GM19035 (cell line): Measurements from ENCODE around the gene GCNT2.
"Not testable (repeated sequence)": the region's sequence is repeated elsewhere in the genome, so short reads cannot be mapped to it uniquely, and the experiment has no call there.

Source experiments
- ATAC-seq: cut with Tn5 transposase; IDR thresholded peaks from one replicate; pipeline ENCODE4 v1.9.1; 2021; ENCODE audit not compliant: unreplicated experiment

The GCNT2 gene

GRCh38 chr6:10521104-10521808 lies at the start of gene GCNT2:
GCNT2 (plus strand) TSS chr6:10521351; CDS start chr6:10528912, 7,561 bp downstream.
- no peak for ATAC-seq

GRCh38 chr6:10472634-10473033 lies 48.5 kb upstream of the GCNT2 start:
- no peak for ATAC-seq

GRCh38 chr6:10478187-10479040 lies 42.7 kb upstream of the GCNT2 start:
- ATAC-seq: no peak

GRCh38 chr6:10479939-10480700 lies 41.0 kb upstream of the GCNT2 start:
- no peak for ATAC-seq

DNA sequence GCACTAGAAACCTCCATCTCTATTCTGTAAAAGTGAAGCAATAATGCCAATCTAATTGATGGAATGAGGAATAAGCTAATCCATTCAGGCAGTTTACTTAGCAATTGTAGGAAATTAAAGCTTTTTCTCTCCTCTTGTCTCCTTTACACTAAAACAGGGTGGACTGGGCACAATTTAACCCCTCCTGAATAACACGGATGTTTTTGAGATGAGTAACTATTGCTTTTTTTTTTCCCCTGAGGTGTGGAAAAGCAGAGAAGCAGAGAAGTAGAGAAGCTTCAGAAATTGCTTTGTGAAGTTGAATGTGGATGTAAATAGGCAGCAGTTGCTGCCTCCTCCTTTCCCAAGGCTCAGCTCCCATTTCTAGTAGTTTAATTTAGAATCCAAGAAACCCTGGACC lies 40.0 kb upstream of the GCNT2 start:
- no peak for ATAC-seq

- ATAC-seq: no peak
Measured at GRCh38 chr6:10482636-10483257, 38.4 kb upstream of the GCNT2 start.

GRCh38 chr6:10484912-10485311 lies 36.2 kb upstream of the GCNT2 start:
- ATAC-seq: no peak

DNA sequence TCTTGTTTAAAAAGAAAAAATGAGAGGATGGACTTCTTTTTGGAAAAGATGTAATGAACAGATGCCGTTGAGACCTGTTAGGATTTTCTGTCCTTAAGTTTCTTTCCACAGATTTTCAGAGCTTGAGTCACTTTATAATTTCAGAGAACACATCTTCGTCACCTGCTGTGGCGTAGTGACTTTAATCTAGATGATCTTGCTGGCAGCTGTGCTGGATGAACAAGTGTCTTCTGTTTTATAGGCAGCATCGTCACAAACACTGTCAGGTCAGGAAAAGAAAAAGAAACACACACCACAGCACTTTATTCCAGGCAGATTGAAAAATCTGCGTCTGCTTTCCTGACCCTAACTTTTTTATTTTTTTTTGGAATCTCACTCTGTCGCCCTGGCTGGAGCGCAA lies 35.7 kb upstream of the GCNT2 start:
- no peak for ATAC-seq

- no peak for ATAC-seq
Measured at GRCh38 chr6:10486215-10486614, 34.9 kb upstream of the GCNT2 start.

DNA sequence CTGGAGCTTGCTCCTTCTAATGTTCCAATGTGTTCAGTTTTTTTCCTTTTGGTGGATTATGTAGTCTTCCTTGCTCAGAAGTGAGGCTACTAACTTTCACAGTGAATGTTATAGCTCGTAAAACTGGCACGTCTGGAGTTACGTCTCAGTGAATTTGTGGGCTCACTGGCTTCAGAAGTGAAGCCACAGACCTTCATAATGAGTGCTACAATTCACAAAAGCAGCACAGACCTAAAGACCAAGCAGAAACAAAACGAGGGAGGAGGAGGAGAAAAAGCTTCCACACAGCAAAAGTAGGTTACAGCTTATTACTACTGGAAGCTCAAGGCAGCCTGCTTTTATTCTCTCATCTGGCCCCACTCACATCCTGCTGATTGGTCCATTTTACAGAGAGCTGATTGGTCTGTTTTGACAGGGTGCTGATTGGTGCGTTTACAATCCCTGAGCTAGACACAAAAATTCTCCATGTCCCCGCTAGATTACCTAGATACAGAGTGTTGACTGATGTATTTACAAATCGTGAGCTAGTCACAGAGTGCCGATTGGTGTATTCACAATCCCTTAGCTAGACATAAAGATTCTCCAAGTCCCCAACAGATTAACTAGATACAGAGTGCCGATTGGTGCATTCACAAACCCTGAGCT lies 34.1 kb upstream of the GCNT2 start:
- not testable (repeated sequence) for ATAC-seq

DNA sequence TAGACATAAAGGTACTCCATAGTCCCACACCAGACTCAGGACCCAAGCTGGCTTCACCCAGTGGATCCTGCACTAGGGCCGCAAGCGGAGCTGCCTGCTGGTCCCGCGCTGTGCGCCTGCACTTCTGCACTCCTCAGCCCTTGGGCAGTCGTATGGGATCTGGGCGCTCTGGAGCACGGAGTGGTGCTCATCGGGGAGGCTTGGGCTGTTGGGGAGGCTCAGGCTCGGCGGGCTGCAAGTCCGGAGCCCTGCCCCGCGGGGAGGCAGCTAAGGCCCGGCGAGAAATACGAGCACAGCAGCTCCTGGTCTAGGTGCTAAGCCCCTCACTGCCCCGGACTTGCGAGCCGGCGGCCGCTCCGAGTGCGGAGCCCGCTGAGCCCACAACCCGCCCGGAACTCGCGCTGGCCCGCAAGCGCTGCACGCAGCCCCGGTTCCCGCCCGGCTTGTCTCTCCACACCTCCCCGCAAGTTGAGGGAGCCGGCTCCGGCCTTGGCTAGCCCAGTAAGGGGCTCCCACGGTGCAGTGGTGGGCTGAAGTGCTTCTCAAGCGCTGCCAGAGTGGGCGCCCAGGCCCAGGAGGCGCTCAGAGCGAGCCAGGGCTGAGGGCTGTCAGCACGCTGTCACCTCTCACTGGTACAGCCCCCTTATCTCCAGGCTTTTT lies 33.4 kb upstream of the GCNT2 start:
- no peak for ATAC-seq

DNA sequence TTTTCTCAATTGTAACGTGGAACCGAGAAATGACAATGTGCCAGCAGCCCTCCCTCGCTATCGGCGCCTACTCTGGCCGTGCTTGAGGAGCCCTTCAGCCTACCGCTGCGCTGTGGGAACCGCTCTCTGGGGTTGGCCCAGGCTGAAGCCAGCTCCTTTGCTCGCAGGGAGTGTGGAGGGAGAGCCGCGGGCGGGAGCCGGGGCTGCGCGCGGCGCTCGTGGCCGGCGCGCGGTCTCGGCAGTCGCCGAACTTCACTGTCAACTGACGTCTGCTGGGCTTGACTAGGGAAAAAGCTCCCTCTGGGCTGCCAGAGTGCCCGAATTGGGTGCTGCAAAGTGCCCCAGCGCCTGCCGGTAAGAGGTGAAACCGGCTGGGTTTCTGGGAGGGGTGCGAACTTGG lies 29.7 kb upstream of the GCNT2 start:
- ATAC-seq: no peak

DNA sequence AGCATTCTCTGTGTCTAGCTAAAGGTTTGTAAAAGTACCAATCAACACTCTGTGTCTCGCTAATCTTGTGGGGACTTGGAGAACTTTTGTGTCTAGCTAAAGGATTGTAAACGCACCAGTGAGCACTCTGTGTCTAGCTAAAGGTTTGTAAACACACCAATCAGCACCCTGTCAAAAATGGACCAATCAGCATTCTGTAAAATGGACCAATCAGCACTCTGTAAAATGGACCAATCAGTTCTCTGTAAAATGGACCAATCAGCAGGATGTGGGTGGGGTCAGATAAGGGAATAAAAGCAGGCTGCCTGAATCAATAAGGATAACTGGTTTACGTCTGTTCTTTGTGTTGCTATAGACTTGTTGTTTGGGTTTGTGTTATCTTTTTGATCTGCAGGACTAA lies 29.2 kb upstream of the GCNT2 start:
- not testable (repeated sequence) for ATAC-seq

DNA sequence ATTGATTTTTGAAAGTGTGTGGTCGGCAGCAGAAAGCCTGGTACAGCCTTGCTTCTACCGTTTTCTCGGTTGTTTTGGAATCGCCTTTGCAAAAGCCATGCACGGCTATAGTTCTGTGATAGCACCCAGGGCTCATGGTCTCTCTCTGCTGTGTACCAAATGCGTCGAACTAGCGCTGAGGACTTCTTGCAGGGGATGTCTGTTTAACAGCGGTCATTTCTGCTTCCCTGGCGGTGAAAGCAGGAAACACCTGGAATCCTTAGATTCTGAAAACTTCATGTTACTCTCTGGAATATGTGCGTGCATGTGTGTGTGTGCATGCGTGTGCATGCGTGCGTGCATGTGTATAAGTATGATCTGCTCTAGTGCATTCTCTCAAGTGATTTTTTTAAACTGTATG lies 26.1 kb upstream of the GCNT2 start:
- ATAC-seq: no peak

GRCh38 chr6:10505529-10505928 lies 15.6 kb upstream of the GCNT2 start:
- ATAC-seq: no peak

DNA sequence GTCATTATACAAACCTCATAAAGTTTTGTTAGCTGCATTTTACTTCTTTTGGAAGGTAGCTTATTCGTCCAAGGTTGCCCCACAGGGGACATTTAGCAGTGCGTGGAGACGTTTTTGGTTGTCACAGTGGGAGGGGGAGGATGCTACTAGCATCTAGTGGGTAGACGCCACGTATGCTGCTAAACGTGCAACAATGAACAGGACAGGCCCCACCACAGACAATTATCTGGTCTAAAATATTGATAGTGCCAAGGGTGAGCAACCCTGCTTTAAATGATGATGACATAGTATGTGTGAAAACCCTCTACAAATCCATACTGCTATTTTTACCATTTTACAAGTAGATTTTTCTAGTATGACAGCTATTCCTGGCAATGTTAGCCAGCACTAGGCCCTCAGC lies 13.9 kb upstream of the GCNT2 start:
- no peak for ATAC-seq

DNA sequence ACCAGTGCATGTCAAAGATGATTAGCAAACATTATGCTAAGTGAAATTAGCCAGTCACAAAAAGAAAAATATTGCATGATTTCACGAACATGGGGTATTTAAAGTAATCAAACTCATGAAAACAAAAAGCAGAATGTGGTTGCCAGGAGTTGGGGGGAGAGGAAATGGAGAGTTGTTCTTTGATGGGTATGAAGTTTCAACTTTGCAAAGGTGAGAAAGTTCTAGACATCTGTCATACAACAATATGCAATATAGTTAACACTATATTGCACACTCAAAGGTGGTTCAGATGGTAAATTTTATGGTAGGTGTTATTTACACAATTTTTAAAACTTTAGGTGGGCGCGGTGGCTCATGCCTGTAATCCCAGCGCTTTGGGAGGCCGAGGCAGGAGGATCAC lies 13.4 kb upstream of the GCNT2 start:
- ATAC-seq: no peak

GRCh38 chr6:10510592-10511367 lies 10.4 kb upstream of the GCNT2 start:
- peak; percentile 82 for ATAC-seq

DNA sequence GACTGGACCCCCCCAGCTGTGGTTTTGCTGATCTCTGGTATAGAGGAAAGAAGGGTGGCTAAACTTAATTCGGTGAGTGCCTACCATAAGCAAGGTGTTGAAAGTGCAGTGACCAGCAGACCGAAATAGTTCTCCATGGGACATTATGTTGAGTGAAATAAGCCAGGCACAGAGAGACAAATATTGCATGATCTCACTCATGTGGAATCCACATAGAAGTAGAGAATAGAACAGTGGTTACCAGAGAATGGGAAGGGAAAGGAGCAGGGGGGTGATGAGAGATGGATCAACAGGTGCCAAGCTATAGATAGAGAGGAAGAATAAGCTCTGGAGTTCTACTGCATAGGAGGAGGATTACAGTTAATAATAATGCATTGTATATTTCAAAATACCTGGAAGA lies 9.7 kb upstream of the GCNT2 start:
- ATAC-seq: no peak
